ENCODE results near the gene RGPD8. TPM values are rescaled to one million over a fixed set of nuclear protein-coding genes. Genes with fewer than 3 reads are reported as not detected.

The RGPD8 gene
- total RNA-seq, 1 experiment from 2014 or later, result 13.6 TPM

DNA sequence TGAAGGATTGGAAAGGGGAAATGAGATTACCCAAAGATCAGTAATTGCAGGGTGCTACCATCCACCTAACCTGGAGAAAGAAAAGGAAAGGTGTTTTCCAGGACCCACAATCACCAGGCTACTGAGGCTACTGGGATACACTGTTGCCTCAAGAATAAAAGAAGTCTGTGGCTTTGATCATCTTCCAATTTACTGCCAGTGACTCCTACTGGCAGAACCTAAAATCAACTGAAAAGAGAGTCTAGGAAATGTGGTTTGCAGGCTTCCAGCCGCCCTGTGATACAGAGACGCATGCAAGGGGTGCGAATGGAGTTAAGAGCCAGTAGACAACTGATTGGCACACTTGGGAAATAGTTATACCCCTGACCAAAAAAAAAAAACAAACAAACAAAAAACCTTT is 31.9 kb upstream of the RGPD8 start:
- ChIA-PET POLR2A (ENCODE audit: unreplicated experiment) (no interaction called here), CTCF (interaction anchor here (0.6 kb wide), 1 partner anchor 570 kb away, joined by 9 read pairs; no protein-coding TSS in a partner anchor)
- no peaks in the 10 kb centered on the region for H3K9me3 ChIP-seq (ENCODE audit: low read length)
- no peaks in the 10 kb centered on the region for H3K9me2 ChIP-seq (replicated peaks; ENCODE audit: low read length)
- H2AFZ ChIP-seq (ENCODE audit: low read length), result no peak overlapping the region
- TF ChIP-seq EZH2phosphoT487 (IDR thresholded peaks at IDR 0.05; ENCODE audit: borderline replicate concordance, low read length) (no peak), EZH2 (IDR thresholded peaks at IDR 0.05; ENCODE audit: low read length, unreplicated experiment) (no peak), CTCF (conservative IDR thresholded peaks at IDR 0.05; ENCODE audit: low read depth, low read length) (peak; percentile 48)
- no peaks in the 10 kb centered on the region for H4K20me1 ChIP-seq (ENCODE audit: low read length)
- no peak overlapping the region for H3K4me2 ChIP-seq (ENCODE audit: low read length)
- H3K79me2 ChIP-seq (ENCODE audit: low read length), result no peaks in the 10 kb centered on the region
- H3F3A ChIP-seq (ENCODE audit: low read length, unreplicated experiment), result no peaks in the 10 kb centered on the region
- DNase-seq (peak; percentile 28), ATAC-seq (peak; percentile 45; the same call in 1 of the 2 replicates)
- H3K4me3 ChIP-seq (ENCODE audit: low read length), result no peak overlapping the region
- H3K27me3 ChIP-seq (ENCODE audit: low read length), result no peaks in the 10 kb centered on the region
- no peak overlapping the region for H3K9ac ChIP-seq (ENCODE audit: low read length)
- BruUV-seq (replicated peaks), result no TSS peak
- H3K4me1 ChIP-seq (ENCODE audit: insufficient read depth, low read length), result no peaks in the 10 kb centered on the region
- H3K36me3 ChIP-seq (ENCODE audit: low read depth, low read length), result no peaks in the 10 kb centered on the region
- H3K27ac ChIP-seq (ENCODE audit: low read length), result no peak overlapping the region
- intact Hi-C loops (cut with micrococcal nuclease), result no loop called here

- TF ChIP-seq CTCF (conservative IDR thresholded peaks at IDR 0.05; ENCODE audit: low read depth, low read length) (no peak), EZH2 (IDR thresholded peaks at IDR 0.05; ENCODE audit: low read length, unreplicated experiment) (no peak), EZH2phosphoT487 (IDR thresholded peaks at IDR 0.05; ENCODE audit: borderline replicate concordance, low read length) (no peak)
- ChIA-PET CTCF (no interaction called here), POLR2A (ENCODE audit: unreplicated experiment) (no interaction called here)
- Histone ChIP-seq H3K27me3 (ENCODE audit: low read length) (no peaks in the 10 kb centered on the region), H3K79me2 (ENCODE audit: low read length) (no peaks in the 10 kb centered on the region), H3K36me3 (ENCODE audit: low read depth, low read length) (no peaks in the 10 kb centered on the region), H4K20me1 (ENCODE audit: low read length) (no peaks in the 10 kb centered on the region), H3K9me2 (replicated peaks; ENCODE audit: low read length) (no peaks in the 10 kb centered on the region), H3K9me3 (ENCODE audit: low read length) (no peaks in the 10 kb centered on the region), H3F3A (ENCODE audit: low read length, unreplicated experiment) (no peaks in the 10 kb centered on the region), H3K4me1 (ENCODE audit: insufficient read depth, low read length) (no peaks in the 10 kb centered on the region), H3K4me2 (ENCODE audit: low read length) (no peak overlapping the region), H3K4me3 (ENCODE audit: low read length) (no peak overlapping the region), H3K9ac (ENCODE audit: low read length) (no peak overlapping the region), H3K27ac (ENCODE audit: low read length) (no peak overlapping the region), H2AFZ (ENCODE audit: low read length) (no peak overlapping the region)
- DNase-seq (no peak), ATAC-seq (no peak)
- no TSS peak for BruUV-seq (replicated peaks)
- intact Hi-C loops (cut with micrococcal nuclease), result no loop called here
These were observed 29.8 kb upstream of the RGPD8 start for GRCh38 chr2:112463256-112463655.

DNA sequence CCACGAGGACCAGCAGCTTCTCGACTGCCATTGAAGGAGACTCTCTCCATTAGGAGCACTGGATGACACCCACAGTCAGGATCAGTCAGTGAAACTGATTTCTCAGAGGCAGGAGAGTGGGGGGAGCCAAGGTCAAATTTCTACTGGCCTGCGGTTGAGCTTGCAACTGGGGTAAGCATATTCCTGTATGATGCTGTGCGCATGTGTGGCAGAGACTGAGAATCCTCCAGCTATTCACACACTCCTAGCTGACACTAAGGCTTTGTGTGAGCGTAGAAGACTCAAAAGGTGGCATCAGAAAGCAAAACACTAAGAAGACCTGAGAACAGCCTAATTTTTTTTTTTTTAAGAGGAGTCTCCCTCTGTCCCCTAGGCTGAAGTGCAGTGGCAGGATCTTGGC is 28.7 kb upstream of the RGPD8 start:
- intact Hi-C loops (cut with micrococcal nuclease), result no loop called here
- Histone ChIP-seq H3K9me2 (replicated peaks; ENCODE audit: low read length) (no peaks in the 10 kb centered on the region), H3K4me1 (ENCODE audit: insufficient read depth, low read length) (no peaks in the 10 kb centered on the region), H3K27ac (ENCODE audit: low read length) (no peak overlapping the region), H2AFZ (ENCODE audit: low read length) (no peak overlapping the region), H4K20me1 (ENCODE audit: low read length) (no peaks in the 10 kb centered on the region), H3F3A (ENCODE audit: low read length, unreplicated experiment) (no peaks in the 10 kb centered on the region), H3K27me3 (ENCODE audit: low read length) (no peaks in the 10 kb centered on the region), H3K9ac (ENCODE audit: low read length) (no peak overlapping the region), H3K36me3 (ENCODE audit: low read depth, low read length) (no peaks in the 10 kb centered on the region), H3K79me2 (ENCODE audit: low read length) (no peaks in the 10 kb centered on the region), H3K9me3 (ENCODE audit: low read length) (no peaks in the 10 kb centered on the region), H3K4me2 (ENCODE audit: low read length) (no peak overlapping the region), H3K4me3 (ENCODE audit: low read length) (no peak overlapping the region)
- CTCF ChIA-PET, result interaction anchor here (0.5 kb wide), 1 partner anchor 340 kb away, joined by 3 read pairs; no protein-coding TSS in a partner anchor
- POLR2A ChIA-PET (ENCODE audit: unreplicated experiment), result no interaction called here
- no peak for TF ChIP-seq CTCF (conservative IDR thresholded peaks at IDR 0.05; ENCODE audit: low read depth, low read length)
- TF ChIP-seq EZH2 (IDR thresholded peaks at IDR 0.05; ENCODE audit: low read length, unreplicated experiment), result no peak
- TF ChIP-seq EZH2phosphoT487 (IDR thresholded peaks at IDR 0.05; ENCODE audit: borderline replicate concordance, low read length), result no peak
- DNase-seq, result no peak
- no TSS peak for BruUV-seq (replicated peaks)
- no peak for ATAC-seq

Measured in PC-3 (cell line).